CD4-positive, alpha-beta T cell (primary cell): ENCODE data around the gene NOS1. TPM values are rescaled to one million over a fixed set of nuclear protein-coding genes. Genes with fewer than 3 reads are reported as not detected.

Source experiments
- ATAC-seq: fragments of 200-7000 bp; cut with Tn5 transposase; one replicate; pipeline ENCODE4 v1.10.0; 2022; ENCODE audit warnings: mild to moderate bottlenecking; ENCODE audit not compliant: poor library complexity
- CTCF ChIA-PET: fragments of 350-600 bp; sonication (Branson Sonifier 250); formaldehyde crosslinking; loops from one replicate; lab custom pipeline; 2021; ENCODE audit warnings: antibody characterized with exemption, inconsistent platforms; lab: Charles Lee
- POLR2A ChIA-PET: fragments of 350-600 bp; sonication (Branson Sonifier 250); formaldehyde crosslinking; loops from one replicate; lab custom pipeline; 2021; ENCODE audit warnings: antibody characterized with exemption, inconsistent platforms; lab: Charles Lee
- DNase-seq, 14 experiments: peaks; one replicate each; pipeline ENCODE4 v3.0.0-alpha.2; 2013 to 2020; ENCODE audit warnings: mixed read lengths in 2 of 14
- H3K27ac ChIP-seq, 2 donors: one replicate each; pipeline versions ENCODE4 v1.5.1 to v1.7.0; 2013; ENCODE audit warnings: low read length in 2 of 2, low read depth in 1 of 2, mild to moderate bottlenecking in 1 of 2
- H3K27me3 ChIP-seq, 2 experiments: 1 replicate in 1 of 2; 2 replicates in 1 of 2; pipeline versions ENCODE4 v1.6.1 to v1.7.0; 2013; ENCODE audit warnings: low read length in 2 of 2, control low read depth in 1 of 2, mild to moderate bottlenecking in 1 of 2, moderate library complexity in 1 of 2; ENCODE audit not compliant: insufficient read depth in 2 of 2, control insufficient read depth in 1 of 2
- H3K36me3 ChIP-seq: one replicate; pipeline ENCODE4 v1.6.1; 2013; ENCODE audit warnings: low read length, control low read depth; ENCODE audit not compliant: insufficient read depth
- H3K4me1 ChIP-seq: one replicate; pipeline ENCODE4 v1.6.1; 2013; ENCODE audit warnings: low read length, control low read depth; ENCODE audit not compliant: insufficient read depth
- H3K4me3 ChIP-seq: one replicate; pipeline ENCODE4 v1.5.1; 2013; ENCODE audit warnings: mild to moderate bottlenecking, low read length, moderate library complexity
- H3K9me3 ChIP-seq, 2 experiments: 1 replicate in 1 of 2; 2 replicates in 1 of 2; pipeline versions ENCODE4 v1.6.1 to v1.7.0; 2013; ENCODE audit warnings: low read length in 2 of 2, mild to moderate bottlenecking in 2 of 2, control low read depth in 1 of 2, moderate library complexity in 1 of 2; ENCODE audit not compliant: control insufficient read depth in 1 of 2, insufficient read depth in 1 of 2
- H3K27ac Mint-ChIP-seq: one replicate; pipeline ENCODE4 v1.8.0; 2020; ENCODE audit warnings: mixed read lengths
- H3K27me3 Mint-ChIP-seq: one replicate; pipeline ENCODE4 v1.8.0; 2021; ENCODE audit warnings: mixed read lengths
- H3K36me3 Mint-ChIP-seq: one replicate; pipeline ENCODE4 v1.8.0; 2021; ENCODE audit warnings: low read depth, mixed read lengths
- H3K4me1 Mint-ChIP-seq: one replicate; pipeline ENCODE4 v1.8.0; 2021; ENCODE audit warnings: low read depth, mixed read lengths
- H3K4me3 Mint-ChIP-seq: one replicate; pipeline ENCODE4 v1.8.0; 2020; ENCODE audit warnings: mild to moderate bottlenecking, mixed read lengths
- H3K9me3 Mint-ChIP-seq: one replicate; pipeline ENCODE4 v1.8.0; 2020; ENCODE audit warnings: mixed read lengths
- intact Hi-C, 2 experiments: fragments of 100-400 bp; cut with DNase I in 1 of 2; cut with micrococcal nuclease in 1 of 2; formaldehyde crosslinking; loops; one replicate each; pipeline versions ENCODE4 v1.15.1 to v1.9.0; 2023 to 2025; cut with DNase I, micrococcal nuclease
- total RNA-seq, 174 experiments: library from RNA in 2 of 174; stranded (reverse) in 2 of 174; gene quantifications; one replicate each; pipeline ENCODE4 v1.2.3 and lab custom pipeline; 2021 to 2026
- TF ChIP-seq, protein P1 (sequence below): fragments of 200-600 bp; IDR thresholded peaks from one replicate; pipeline ENCODE4 v1.8.0; 2022; ENCODE audit warnings: antibody characterized with exemption, mild to moderate bottlenecking

Gene NOS1
- total RNA-seq, 2 experiments from 2014 or later, result not detected

DNA sequence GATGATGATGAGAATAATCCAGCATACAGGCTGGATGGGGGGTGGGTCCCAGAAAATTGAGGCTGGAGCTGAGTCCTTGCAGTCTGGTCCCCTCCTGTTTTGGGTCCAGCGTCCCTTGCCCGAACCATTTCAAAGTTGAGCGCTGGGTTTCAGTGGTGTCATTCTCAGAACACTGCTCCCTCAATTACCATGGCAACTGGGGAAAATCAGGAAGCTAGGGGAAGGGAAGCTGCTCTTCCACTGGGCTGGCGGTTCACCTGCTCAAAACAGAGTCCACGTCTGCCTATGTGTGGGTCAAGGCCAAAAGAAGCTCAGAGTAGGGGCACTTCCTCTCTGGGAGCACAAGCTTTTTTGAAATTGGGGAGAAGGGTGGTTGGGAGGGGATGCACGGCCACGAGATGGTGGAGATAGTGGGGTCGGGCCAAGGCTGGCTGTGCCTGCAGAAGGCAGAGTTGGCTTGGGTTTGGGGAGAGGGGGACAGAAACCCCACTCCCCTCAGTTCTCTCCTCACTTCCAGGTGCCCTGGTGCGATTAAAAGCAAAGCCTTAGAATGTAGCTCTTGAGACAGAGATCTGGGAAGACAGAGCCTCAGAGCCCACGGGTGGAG is 1.7 kb upstream of the NOS1 start:
- H3K9me3 Mint-ChIP-seq, result no peaks in the 10 kb centered on the region
- H3K36me3 ChIP-seq, result no peaks in the 10 kb centered on the region
- POLR2A ChIA-PET, result no interaction called here
- no peak overlapping the region for H3K4me3 ChIP-seq
- DNase-seq, result no peak
- H3K27ac Mint-ChIP-seq, result no peak overlapping the region
- H3K4me1 Mint-ChIP-seq, result no peaks in the 10 kb centered on the region
- no peak for ATAC-seq
- H3K4me1 ChIP-seq, result no peaks in the 10 kb centered on the region
- peaks cover 34 to 47% of the 10 kb centered on the region in 2 experiments for H3K27me3 ChIP-seq
- H3K4me3 Mint-ChIP-seq, result no peak overlapping the region
- H3K27ac ChIP-seq, result no peak overlapping the region
- H3K27me3 Mint-ChIP-seq, result peaks cover 66% of the 10 kb centered on the region
- no peaks in the 10 kb centered on the region for H3K36me3 Mint-ChIP-seq
- peaks cover 0 to 25% of the 10 kb centered on the region in 2 experiments for H3K9me3 ChIP-seq
- CTCF ChIA-PET, result no interaction called here
- intact Hi-C loops, result no loop called here
- TF ChIP-seq, protein P1, sequence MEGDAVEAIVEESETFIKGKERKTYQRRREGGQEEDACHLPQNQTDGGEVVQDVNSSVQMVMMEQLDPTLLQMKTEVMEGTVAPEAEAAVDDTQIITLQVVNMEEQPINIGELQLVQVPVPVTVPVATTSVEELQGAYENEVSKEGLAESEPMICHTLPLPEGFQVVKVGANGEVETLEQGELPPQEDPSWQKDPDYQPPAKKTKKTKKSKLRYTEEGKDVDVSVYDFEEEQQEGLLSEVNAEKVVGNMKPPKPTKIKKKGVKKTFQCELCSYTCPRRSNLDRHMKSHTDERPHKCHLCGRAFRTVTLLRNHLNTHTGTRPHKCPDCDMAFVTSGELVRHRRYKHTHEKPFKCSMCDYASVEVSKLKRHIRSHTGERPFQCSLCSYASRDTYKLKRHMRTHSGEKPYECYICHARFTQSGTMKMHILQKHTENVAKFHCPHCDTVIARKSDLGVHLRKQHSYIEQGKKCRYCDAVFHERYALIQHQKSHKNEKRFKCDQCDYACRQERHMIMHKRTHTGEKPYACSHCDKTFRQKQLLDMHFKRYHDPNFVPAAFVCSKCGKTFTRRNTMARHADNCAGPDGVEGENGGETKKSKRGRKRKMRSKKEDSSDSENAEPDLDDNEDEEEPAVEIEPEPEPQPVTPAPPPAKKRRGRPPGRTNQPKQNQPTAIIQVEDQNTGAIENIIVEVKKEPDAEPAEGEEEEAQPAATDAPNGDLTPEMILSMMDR, result no peak

- CTCF ChIA-PET, result no interaction called here
- peaks cover 0 to 25% of the 10 kb centered on the region in 2 experiments for H3K9me3 ChIP-seq
- Mint-ChIP-seq H3K27ac (no peak overlapping the region), H3K27me3 (peaks cover 71% of the 10 kb centered on the region), H3K9me3 (no peaks in the 10 kb centered on the region), H3K4me1 (no peaks in the 10 kb centered on the region), H3K36me3 (no peaks in the 10 kb centered on the region), H3K4me3 (no peak overlapping the region)
- H3K36me3 ChIP-seq, result no peaks in the 10 kb centered on the region
- no peak overlapping the region for H3K4me3 ChIP-seq
- no peak overlapping the region for H3K27ac ChIP-seq
- DNase-seq, result no peak
- ATAC-seq, result no peak
- intact Hi-C loops, result no loop called here
- H3K27me3 ChIP-seq, result peaks cover 34 to 49% of the 10 kb centered on the region in 2 experiments
- H3K4me1 ChIP-seq, result no peaks in the 10 kb centered on the region
- TF ChIP-seq, protein P1, result no peak
- POLR2A ChIA-PET, result no interaction called here
These were observed 965 bp upstream of the NOS1 start for GRCh38 chr12:117362391-117362790.

- peaks cover 34 to 49% of the 10 kb centered on the region in 2 experiments for H3K27me3 ChIP-seq
- CTCF ChIA-PET, result no interaction called here
- H3K9me3 Mint-ChIP-seq, result no peaks in the 10 kb centered on the region
- no peak overlapping the region for H3K27ac ChIP-seq
- intact Hi-C loops, result no loop called here
- peaks cover 68% of the 10 kb centered on the region for H3K27me3 Mint-ChIP-seq
- no peak for ATAC-seq
- POLR2A ChIA-PET, result no interaction called here
- no peak overlapping the region for H3K4me3 ChIP-seq
- no peak overlapping the region for H3K27ac Mint-ChIP-seq
- peaks cover 0 to 25% of the 10 kb centered on the region in 2 experiments for H3K9me3 ChIP-seq
- DNase-seq, result no peak
- no peaks in the 10 kb centered on the region for H3K4me1 ChIP-seq
- H3K36me3 ChIP-seq, result no peaks in the 10 kb centered on the region
- no peaks in the 10 kb centered on the region for H3K4me1 Mint-ChIP-seq
- TF ChIP-seq, protein P1, result no peak
- H3K4me3 Mint-ChIP-seq, result no peak overlapping the region
- H3K36me3 Mint-ChIP-seq, result no peaks in the 10 kb centered on the region
These were observed 479 bp upstream of the NOS1 start for GRCh38 chr12:117361905-117362304.
